GM19035 (cell line): ENCODE measurements around the gene CHAF1A.

Source experiments
- ATAC-seq: cut with Tn5 transposase; IDR thresholded peaks from one replicate; pipeline ENCODE4 v1.9.1; 2021; ENCODE audit not compliant: unreplicated experiment

Gene CHAF1A

DNA sequence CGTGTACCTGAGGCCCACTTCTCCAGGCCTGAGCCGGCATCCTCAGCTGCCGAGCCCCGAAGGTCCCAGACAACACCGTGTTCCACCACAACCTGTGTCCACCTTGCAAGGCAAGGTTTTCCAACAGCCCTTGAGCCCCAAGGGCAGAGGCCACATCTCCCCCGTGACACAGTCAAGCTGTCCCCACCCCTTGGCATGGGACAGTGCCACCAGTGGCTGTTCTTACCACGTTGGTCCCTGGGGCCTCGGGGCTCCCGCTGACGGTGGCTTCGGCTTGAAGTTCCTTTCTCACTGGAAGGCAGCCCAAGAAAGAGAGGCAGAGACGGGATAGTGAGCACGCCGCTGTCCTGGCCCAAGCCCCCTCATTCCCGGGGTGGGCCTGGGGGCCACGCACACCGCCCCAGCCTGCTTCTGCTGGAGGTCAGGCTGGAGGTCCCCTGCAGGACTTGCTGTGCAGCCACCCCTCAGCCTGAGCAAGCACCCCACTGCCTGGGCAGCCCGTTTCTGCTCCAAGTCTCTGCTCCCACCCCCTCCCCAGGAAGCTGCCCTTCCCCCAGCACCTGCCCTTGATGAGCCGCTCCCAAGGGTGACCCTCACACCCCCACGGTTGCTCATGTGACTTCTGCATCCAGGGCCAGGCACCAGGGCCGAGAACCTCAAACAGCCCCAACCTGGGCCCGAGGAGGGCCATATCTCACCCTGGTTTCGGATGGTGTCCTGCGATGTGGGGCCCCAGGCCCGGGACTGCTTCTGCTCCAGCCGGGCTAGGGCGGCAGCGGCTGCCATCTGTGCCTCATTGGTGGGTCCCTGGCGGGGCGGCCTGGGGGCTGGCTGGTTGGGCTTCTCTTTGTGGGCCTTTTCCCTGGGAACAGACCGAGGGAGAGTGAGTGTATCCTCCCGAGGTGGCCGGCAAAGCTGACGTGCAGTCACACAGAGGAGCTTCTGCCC lies 51.1 kb downstream of the CHAF1A start:
- ATAC-seq: no peak

DNA sequence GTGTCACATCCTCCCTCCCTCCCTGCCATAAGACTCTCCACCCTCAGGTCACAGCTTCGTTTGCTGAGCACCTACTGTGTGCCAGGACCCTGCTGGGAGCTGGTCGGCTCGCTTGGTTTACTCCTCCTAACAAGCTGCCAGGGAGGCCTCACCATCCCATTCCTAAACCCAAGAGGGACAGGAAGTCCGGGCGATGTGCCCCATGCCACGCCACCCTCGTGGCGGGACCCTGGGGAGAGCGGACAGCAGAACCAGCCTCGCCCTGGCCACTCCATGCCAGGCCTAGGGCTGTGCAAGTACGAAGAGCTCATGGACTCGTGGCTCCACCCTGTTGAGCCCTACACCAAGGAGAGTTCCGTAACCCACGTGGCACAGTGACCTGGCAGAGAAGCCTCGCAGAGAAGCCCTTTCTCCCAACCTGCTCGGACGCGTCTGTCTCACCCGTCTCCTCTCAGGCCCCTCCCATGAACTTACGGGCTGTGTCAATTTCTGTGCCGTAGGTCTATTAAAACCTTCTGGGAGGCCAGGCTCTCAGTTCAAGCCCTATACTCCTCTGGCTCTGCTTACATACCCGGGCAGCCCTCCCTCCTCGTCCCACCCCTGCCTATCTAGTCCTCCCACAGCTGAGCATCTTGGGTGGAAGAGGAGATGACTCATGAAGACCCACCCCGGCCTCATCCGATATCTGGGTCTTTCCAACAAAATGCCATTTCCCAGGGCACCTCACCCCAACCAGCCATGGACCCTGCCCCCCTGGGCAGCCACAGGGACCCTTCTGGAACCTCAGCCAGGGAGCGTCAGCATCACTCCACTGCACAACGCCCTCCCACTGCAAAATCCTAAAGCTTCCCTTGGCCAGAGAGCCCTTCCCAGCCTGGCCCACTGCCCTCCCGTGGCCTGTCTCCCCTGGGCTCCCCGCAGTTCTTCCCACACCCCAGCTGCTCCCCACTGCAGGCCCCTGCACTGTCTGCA lies 52.6 kb downstream of the CHAF1A start:
- ATAC-seq: no peak

DNA sequence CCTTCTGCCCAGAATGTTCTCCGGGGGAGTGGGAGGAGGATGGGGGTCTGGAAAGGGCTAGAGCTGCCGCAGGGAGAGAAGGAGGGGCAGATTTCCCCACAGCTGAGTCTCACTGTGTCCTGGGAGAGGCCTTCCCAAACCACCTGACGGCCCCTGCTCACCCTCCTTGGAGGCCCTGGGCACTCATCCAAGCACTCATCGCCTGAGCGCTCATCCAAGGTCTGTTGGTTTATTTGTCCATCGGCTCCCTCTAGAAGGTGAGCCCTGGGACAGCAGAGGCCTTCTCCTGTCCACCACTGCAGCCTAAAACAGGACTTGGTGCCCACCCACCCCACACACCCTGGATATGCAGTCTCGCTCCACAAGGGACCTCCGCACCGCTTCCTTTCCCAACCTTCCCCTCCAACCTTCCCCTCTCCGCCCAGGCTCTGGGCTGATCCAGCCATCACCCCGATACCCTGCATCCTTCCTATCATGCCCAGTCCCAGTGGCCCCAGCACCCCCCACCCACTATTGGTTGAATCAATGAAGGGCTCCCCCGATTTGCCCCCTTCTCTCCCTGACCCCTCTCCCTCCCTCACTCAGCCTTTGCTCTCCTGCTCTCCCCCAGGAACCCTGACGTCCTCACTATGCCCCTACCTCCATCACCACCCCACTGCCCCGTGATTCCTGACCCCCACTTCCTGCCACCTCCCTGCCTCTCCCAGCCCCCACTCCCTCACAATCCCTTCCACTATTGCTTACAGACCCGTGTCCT lies 53.5 kb downstream of the CHAF1A start:
- ATAC-seq: no peak

DNA sequence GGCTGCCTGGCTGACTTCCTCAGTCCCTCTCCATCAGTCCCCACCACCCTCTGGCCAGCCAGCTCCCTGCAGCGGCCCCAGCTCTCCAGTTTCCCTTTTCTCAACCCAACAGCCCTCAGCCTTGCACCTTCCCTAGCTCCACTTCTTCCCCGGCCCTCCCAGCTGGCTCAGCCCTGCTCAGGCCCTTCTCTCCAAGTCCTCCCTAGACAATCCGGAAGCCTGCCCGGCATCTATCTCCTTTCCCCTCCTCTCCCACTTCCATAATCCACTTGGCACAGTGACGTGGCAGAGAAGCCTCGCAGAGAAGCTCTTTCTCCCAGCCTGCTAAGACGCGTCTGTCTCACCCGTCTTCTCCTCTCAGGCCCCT lies 54.0 kb downstream of the CHAF1A start:
- ATAC-seq: no peak

DNA sequence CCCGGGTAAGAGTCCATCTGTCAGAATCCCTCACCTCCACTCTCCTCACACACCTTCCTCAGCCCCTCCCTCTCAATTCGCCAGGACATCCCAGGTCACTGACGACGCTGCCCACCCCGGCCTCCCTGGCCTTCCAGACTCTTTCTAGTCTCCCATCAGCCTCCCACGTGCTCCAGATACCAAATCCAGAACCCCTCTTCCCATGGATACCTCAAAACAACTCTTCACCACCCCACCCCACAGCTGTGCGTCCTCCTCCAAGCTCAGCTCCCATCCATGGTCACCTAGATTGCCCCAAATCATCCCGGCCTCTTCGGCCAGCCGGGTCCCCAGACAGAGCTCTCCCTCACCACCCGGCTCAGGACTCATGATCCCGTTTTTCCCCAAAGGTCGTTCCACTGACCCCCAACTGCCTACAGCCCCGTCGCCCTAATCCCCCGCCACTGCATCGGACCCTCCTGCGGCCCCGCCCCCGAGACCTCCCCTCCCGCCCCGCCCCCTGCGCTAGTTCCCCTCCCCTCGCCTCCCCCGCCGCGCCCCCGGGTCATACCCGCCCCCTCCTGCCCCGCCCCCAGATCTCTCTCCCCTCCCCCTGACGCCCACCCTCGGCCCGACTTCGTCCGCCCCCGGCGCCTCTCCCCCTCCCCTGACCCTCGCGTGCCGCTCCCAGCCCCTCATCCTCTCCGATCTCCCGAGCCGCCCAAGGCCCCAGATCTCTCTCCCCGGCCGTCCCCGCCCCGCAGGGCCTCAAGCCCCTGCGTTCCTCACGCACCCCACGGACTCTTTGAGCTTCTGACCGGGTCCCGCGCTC lies 54.6 kb downstream of the CHAF1A start:
- peak; percentile 12 for ATAC-seq

DNA sequence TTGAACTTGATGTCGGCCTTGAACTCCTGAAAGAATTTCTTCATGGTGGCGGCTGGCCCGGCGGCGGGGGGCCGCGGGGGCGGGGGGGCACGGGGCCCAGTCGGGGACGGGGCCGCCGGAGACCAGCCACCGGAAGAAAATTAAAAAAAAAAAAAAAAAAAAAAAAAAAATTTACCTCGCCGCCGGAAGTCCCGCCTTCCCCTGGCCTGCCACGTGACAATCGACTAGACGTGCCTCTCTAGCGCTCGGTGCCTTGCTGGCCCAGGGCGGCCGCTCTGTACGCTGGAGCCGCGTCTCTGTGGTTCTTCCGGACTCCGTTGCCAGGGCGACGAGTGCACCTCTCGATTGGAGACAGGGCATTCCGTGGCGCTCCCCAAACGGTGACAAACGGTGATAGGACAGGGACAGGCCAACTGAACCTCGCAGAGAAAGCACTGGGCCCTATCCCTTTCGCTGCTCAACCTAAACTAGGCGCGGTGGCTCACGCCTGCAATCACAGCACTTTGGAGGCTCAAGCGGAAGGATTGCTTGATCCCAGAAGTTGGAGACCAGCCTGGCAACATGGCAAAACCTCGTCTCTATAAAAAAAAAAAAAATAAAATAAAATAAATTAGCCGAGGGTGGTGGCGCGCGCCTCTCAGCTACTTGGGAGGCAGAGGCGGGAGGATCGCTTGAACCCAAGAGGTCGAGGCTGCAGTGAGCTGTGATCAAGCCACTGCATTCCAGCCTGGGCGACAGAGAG lies 55.4 kb downstream of the CHAF1A start, which contains the start of gene UBXN6:
UBXN6 (minus strand) TSS at position 141 of the 742 bp plus-strand sequence; CDS start at position 44, 97 bp downstream.
- ATAC-seq: peak; percentile 95

DNA sequence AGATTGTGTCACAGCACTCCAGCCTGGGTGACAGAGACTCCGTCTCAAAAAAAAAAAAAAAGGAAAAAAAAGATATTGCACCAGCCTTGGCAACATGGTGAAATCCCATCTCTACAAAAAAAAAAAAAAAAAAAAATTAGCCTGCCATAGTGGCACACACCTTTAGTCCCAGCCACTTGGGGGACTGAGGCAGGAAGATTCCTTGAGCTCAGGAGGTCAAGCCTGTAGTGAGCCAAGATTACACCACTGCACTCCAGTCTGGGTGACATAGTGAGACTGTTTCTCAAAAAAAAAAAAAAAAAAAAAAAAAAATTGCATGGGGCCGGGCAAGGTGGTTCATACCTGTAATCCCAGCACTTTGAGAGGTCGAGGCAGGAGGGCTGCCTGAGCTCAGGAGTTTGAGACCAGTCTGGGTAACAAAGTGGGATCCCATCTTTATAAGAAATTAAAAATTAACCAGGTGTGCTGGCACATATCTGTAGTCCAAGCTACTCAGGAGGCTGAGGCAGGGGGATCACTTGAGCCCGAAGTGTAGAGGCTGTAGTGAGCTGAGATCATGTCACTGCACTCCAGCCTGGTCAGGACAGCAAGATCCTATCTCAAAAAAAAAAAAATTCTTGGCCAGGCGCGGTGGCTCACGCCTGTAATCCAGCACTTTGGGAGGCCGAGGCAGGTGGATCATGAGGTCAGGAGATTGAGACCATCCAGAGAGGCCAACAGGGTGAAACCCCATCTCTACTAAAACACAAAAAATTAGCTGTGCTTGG lies 62.6 kb downstream of the CHAF1A start:
- ATAC-seq: no peak

DNA sequence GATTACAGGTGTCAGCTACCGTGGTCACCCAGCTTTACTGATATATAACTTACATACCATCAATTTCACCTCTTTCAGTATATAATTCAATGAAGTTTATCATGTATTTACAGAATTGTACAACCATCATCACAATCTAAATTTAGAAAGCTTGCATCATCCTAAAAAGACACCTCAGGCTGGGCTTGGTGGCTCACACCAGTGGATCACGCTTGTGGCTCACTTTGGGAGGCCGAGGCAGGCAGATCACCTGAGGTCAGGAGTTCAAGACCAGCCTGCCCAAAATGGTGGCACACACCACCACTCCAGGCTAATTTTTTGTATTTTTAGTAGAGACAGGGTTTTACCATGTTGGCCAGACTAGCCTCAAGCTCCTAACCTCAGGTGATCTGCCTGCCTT lies 65.4 kb downstream of the CHAF1A start:
- no peak for ATAC-seq

DNA sequence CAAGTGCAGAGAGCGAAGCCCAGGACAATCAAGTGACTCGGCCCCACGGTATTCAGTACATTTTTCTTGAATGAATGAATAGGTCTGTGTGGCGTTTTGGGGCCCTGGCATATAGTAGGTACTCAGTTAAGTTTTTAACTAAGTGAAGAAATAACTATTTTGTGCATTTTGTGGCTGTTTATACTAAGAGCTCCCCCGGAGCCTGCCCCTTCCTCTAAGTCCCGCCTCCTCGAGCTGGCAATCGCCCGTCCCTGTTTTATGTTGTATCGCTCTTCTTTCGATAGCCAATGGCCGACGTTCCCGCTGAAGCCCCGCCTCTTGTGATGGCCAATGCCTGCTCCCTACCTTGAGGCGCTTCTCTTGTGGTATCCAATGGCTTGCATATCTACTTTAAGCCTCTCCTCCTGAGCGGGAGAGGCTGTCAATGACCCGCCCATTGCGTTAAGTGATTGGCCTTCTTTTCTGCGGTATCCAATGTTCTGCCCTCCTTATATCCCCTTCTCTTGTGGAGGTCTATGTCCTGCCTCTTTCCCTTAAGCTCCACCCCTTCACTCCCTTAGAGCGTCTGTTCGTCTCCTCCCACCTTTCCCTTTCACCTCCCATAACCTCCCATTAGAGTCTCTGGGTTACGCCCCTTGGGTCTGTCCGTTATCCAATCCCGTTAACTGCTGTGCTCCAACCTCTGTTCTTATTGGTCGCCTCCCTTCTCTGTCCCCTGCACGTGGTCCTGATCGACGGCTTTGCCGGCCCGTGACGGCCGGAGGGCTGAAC lies 69.1 kb downstream of the CHAF1A start:
- ATAC-seq: peak; percentile 85

DNA sequence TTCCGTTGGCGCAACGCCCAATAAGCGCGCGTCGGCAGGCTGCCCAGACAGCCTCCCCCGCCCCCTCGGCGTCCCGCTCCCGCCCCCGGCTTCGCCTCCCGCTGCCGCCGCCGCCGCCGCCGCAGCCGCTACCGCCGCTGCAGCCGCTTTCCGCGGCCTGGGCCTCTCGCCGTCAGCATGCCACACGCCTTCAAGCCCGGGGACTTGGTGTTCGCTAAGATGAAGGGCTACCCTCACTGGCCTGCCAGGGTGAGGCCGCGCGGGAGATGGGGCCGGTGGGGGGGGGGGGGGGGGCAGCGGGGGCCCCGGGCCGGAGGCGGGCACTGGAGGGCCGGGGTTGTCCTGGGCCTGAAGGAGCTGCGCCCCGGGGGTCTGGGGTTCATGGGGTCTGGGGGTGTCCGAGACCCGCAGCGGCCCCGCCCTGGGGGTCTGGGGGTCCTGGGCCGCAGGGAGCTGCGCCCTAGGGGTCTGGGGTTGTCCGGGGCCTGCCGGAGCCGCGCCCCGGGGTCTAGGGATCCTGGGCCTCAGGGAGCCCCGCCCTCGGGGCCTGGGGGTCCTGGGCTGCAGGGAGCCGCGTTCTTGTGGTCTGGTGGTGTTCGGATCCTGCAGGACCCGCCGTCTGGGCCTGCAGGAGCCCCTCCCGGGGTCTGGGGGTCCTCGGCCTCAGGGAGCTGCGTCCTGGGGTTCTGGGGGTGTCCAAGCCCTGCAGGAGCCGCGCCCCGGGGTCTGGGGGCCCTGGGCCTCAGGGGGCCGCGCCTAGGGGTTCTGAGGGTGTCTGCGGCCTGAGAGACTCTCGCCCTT lies 69.9 kb downstream of the CHAF1A start, which contains the start of gene HDGFL2:
HDGFL2 (plus strand) TSS at position 124 of the 801 bp plus-strand sequence; CDS start at position 178, 54 bp downstream.
- peak; percentile 1 for ATAC-seq

DNA sequence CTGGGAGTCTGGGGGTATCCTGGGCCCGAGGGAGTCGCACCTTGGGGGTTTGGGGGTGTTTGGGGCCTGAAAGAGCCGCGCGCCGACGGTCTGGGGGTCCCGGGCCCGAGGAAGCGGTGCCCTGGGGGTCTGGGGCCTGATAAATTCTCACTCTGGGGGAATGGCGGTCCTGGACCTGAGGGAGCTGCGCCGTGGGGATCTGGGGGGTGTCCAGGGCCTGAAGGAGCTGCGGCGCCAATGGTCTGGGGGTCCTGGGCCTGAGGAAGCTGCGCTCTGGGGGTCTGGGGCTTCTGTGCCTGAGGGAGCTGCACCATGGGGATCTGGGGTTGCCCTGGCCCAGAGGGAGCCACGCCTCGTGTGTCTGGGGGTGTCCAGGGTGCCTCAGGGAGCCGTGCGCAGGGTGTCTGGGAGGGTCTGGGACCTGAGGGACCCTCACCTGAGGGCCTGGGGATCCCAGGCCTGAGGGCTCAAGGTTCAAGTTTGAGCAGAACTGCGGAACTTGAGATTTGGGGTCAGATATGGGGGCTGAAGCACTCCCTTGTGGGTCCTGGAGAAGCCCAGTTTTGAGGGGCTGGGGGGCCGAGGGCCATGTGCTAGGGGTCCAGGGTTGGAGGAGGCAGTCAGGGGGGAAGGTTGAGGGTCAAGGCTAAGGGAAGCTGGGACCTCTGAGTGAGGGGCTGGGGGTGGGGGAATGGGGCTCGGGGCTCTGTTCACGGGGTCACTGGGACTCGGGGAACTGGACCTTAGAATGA lies 70.7 kb downstream of the CHAF1A start:
- ATAC-seq: no peak

DNA sequence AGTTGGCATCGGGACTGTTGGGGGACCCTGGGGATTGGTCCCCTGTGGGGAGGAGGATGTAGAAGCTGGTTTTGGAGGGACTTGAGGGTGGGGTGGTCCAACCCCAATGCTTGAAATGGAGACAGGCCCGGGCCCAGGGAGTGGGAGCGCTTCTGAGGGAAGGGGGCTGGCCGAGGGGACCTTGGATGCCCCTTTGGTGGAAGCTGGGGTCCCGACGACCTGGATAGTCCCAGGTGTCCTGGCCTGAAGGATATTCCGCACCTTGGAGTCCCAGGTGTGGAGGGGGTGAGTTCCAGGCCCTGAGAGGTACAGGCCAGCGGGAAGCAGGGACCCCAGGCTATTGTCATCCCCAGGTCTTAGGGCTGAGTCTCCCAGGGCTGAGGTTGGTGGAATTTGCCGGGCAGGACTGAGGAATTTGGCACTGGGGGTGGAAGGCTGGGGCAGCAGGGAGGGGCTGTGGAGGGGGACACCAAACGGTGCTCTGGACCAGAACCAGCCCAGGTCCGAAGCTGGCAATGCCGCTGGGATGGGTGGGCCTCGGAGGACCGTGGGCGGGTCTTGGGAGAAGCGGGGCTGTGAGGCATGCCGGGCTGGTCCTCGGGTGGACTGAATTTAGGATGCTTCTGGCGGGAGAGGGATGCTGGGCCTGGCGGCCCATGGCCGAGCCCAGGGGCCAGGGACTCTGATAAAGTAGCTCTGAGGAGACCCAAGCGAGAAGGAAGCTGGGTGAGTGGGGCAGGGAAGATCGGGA lies 71.5 kb downstream of the CHAF1A start:
- no peak for ATAC-seq

DNA sequence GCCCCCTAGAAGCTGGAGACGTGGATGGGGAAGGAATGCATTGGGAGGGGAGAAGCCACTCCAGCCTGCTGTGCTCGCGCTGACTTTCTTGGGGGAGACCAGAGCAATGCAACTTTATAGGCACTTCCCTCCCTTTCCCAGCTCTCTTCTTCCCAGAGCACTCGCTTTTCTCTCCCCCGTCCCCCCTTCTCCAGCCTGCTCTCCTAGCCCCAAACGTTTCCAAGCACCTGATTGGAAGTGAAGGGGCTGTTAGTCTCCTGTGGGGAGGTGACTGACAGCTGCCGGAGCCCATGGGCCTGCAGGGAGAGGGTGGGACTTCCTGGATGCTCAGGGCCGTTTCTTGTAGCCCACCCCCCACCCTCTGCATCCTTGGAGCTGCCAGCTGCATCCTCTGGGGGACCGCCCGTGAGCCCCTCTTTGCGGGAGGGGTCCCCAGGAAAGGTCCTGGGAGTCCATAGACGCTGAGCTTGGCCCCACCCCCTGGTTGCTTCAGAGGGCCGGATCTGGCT lies 72.1 kb downstream of the CHAF1A start:
- ATAC-seq: no peak

DNA sequence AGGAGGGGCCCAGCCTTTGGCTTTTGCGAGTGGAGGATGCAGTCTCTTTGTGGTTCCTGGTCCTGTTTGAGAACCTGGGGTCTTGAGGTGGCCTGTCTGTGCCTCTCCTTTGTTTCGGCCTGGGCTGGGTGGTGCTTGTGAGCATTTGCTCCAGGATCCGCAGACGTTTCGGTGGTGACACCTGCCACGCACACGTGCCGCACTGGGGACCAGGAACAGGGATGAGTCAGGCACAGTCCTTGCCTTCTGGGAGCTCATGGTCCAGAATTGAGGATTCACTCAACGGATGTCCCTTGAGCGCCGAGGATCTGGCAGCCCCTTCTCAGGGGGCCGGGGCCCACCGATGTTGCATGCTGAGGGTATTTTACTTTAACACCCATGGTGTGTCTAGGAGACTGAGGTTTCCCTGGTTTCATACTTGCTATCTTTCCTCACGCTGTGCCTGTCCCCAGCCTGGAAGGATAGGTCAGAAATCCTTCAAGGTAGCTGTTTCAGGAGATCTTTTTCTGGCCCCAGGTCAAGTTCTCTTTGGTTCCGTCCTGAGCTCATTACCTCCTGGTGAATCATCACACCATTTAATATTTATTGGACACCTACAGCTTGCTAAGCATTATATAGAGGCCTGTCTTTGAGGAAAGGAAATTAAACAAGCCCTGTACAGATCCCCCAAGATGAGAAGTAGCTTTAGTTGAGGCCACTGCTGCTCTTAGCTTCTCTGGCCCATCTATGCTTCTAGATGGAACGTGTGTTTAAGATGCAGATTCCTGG lies 74.8 kb downstream of the CHAF1A start:
- no peak for ATAC-seq
